H7 (cell line): ENCODE measurements around the gene MAK. TPM values are rescaled to one million over a fixed set of nuclear protein-coding genes. Genes with fewer than 3 reads are reported as not detected.
"Not testable (repeated sequence)": the region's sequence is repeated elsewhere in the genome, so short reads cannot be mapped to it uniquely, and the experiment has no call there.

ENCODE experiments used
- DNase-seq: peaks from one replicate; pipeline ENCODE4 v3.0.0; 2012
- H3K27me3 ChIP-seq: 2 replicates; pipeline ENCODE4 v1.6.0; 2011; ENCODE audit warnings: mild to moderate bottlenecking, low read length; ENCODE audit not compliant: control insufficient read depth, insufficient read depth
- H3K36me3 ChIP-seq: replicated peaks from 2 replicates; pipeline ENCODE4 v1.5.1; 2011; ENCODE audit warnings: low read length; ENCODE audit not compliant: control insufficient read depth, insufficient read depth
- H3K4me3 ChIP-seq: 2 replicates; pipeline ENCODE4 v1.5.1; 2011; ENCODE audit warnings: low read depth, mild to moderate bottlenecking, control low read depth, low read length, moderate library complexity; ENCODE audit not compliant: insufficient read depth
- total RNA-seq: library from RNA; depleted of rRNA; stranded (reverse); fragments of >200 nt; shearing (Covaris generic); gene quantifications from 2 replicates; pipeline ENCODE4 v1.2.3, GENCODE V29; 2014; rRNA removed

The MAK gene, protein sequence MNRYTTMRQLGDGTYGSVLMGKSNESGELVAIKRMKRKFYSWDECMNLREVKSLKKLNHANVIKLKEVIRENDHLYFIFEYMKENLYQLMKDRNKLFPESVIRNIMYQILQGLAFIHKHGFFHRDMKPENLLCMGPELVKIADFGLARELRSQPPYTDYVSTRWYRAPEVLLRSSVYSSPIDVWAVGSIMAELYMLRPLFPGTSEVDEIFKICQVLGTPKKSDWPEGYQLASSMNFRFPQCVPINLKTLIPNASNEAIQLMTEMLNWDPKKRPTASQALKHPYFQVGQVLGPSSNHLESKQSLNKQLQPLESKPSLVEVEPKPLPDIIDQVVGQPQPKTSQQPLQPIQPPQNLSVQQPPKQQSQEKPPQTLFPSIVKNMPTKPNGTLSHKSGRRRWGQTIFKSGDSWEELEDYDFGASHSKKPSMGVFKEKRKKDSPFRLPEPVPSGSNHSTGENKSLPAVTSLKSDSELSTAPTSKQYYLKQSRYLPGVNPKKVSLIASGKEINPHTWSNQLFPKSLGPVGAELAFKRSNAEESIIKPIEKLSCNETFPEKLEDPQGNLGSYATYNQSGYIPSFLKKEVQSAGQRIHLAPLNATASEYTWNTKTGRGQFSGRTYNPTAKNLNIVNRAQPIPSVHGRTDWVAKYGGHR
- total RNA-seq: 0.07 TPM in 1 of 2 replicates, not detected in the other

DNA sequence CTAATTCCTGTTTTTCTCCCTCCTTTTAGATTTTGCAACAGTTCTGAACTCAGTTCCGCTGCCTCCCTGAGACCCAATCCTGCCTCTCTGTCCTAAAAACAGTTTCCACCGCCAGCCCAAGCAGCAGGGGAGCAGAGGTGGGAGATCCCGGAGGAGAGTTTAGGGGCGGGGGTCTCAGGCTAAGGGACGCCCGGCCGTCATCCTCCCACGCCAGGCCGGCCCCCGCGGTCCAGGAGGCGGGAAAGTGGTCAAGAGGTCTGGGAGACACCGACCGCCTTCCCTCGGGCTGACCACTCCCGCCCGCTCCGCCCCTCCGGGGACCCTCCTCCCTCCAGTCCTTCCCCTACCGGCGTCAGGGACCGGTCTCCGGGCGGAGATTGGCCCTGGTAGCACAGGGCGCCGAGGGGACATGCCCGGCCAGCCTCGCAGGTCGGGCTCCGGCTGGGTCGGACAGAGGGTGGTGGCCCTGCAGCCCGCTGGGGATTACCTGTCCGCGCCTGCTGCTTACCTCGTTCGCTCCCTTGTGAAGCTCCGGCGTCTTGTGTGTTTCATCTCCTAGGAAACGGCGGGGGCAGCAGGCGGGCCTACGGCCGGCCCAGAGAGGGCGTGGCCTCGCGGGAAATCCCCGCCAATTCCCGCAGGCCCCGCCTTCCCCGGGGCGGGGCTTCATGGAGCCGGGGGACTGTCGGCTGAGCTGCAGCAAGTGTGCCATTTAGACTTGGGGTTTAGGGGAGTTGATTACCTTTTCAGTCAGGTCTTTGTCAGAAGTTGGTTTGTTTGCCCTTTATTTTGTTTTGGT is at the start of gene MAK:
Gene MAK, minus strand, starts transcription at position 545 of the 799 bp plus-strand sequence. CDS start 7,891 bp downstream, outside the sequence.
- Histone ChIP-seq H3K4me3 (peak within 1 kb of the TSS; percentile 63), H3K36me3 (no peaks in the 10 kb centered on the region), H3K27me3 (peaks cover 29% of the 10 kb centered on the region)
- DNase-seq: peak; percentile 99

DNA sequence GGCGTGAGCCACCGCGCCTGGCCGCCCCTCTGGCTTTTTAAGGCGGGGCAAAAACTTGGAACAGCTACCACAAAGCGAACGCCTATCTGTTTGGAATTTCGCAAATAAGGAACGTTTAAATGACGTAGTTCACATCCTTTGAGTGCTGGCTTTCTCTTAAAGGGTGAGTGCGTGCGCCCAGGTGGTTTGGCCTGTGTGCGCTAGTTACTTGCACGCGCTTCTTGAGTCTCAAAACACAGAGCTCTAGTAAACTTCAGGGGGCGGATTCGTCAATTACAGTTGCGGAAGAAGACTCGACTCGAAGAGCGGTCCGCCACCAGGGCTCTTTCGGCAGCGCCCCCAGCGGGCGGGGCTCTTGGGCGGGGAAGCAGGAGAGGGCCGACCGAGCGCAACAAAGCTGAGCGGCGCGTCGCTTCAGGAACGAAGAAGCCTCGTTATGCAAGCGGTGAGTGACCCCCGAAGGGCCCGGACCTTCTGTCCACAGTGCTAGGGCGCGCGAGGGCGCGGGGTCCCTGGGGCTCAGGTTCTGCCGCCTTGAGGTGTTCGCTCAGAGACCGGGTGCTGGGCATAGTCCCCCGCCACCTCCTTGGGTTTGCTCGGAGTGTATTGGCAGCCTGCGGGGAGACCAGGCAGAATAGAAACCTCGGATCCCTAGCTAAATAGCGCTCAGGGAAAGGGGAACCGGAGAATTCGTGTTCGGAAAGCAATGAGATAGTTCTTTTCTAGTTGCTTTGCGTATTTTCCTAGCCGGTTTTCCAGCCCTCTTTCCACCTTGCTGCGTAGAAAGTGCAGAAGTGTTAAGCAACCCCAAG is 48.6 kb upstream of the MAK start, which contains the start of gene SYCP2L:
Gene SYCP2L, plus strand, starts transcription at position 362 of the 812 bp plus-strand sequence. Its CDS starts 75 bp downstream, at position 437.
- peaks cover 49% of the 10 kb centered on the region for H3K27me3 ChIP-seq
- peak; percentile 84 for DNase-seq
- no peaks in the 10 kb centered on the region for H3K36me3 ChIP-seq
- H3K4me3 ChIP-seq: peak within 1 kb of the TSS; percentile 76

DNA sequence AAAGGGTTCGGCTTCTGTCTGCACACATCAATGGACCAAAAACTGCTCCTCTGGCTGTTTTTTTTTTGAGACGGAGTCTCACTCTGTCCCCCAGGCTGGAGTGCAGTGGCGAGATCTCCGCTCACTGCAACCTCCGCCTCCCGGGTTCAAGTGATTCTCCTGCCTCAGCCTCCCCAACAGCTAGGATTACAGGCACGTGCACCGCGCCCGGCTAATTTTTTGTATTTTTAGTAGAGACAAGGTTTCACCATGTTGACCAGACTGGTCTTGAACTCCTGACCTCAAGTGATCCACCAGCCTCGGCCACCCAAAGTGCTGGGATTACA is 48.0 kb upstream of the MAK start:
- not testable (repeated sequence) for H3K36me3 ChIP-seq, DNase-seq
- H3K4me3 ChIP-seq: peak overlapping the region; percentile 76
- peaks cover 55% of the 10 kb centered on the region for H3K27me3 ChIP-seq

DNA sequence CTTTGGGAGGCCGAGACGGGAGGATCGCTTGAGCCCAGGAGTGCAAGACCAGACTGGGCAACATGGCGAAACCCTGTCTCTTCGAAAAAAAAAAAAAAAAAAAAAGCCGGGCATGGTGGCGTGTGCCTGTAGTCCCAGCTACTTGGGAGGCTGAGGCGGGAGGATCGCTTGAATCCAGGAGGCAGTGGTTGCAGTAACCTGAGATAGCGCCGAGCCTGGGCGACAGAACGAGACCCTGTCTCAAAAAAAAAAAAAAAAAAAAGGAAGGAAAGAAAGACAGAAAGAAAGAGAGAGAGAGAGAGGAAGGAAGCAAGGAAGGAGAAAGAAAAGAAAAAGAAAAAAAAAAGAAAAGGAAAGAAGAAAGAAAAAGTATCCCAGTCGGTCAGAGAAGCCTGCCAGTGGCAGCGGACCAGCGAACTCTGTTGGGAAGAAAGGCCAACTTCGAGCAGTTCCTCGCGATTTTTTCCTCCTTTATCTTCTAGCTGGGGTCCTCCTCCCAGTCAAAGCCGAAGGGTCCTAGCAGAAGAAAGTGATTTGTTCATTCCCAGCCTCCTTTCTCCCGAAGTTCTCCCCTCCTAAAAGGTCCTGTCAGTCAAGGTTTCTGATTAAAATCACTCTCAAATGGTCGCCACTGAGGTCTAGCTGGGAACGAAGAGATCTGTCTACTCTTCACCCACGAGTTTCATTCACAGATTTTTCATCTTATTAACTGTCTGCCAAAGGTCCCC is 46.1 kb upstream of the MAK start:
- Histone ChIP-seq H3K36me3 (no peaks in the 10 kb centered on the region), H3K4me3 (peak overlapping the region; percentile 30; the same call in 1 of the 2 replicates), H3K27me3 (peaks cover 71% of the 10 kb centered on the region)
- peak; percentile 50 for DNase-seq

DNA sequence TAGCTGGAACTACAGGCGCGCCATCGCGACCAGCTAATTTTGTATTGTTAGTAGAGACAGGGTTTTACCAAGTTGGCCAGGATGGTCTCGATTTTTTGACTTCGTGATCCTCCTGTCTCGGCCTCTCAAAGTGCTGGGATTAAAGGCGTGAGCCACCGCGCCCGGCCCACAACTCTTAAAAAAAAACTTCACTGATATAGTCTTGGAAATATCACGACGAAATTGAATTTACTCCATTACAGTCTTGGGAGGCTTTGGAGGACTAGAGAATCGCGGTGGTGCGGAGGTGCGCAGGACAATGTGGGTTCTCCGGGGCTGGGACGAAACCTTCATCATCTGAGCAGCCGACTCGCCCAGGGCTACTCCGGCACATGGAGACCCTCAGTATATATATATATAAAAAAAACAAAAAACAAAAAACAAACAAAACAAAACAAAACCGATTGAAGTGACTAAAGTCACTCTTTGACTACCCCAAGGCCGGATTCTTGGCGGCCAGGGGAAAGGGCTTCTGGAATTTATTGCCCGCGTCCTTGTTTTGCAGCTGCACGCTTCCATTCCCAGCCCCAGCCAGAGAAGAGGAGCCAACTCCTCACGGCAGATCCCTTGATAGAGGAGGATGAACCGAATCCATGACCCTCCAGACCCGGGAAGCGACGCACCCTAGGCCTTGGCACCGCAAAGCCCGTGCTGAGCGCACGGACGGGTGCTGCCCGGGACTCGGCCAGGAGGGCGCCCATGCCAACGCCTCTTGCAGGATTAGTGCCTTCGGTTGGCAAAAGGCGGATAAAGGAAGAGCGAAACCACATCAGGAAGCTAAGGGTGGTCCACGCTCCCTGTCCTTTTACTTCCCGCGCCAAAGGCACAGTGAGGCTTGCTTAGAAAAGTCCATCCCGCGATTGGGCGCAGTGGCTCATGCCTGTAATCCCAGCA is 45.2 kb upstream of the MAK start:
- H3K36me3 ChIP-seq: no peaks in the 10 kb centered on the region
- DNase-seq: peak; percentile 43
- H3K4me3 ChIP-seq: peak overlapping the region; percentile 35; the same call in 1 of the 2 replicates
- peaks cover 74% of the 10 kb centered on the region for H3K27me3 ChIP-seq

DNA sequence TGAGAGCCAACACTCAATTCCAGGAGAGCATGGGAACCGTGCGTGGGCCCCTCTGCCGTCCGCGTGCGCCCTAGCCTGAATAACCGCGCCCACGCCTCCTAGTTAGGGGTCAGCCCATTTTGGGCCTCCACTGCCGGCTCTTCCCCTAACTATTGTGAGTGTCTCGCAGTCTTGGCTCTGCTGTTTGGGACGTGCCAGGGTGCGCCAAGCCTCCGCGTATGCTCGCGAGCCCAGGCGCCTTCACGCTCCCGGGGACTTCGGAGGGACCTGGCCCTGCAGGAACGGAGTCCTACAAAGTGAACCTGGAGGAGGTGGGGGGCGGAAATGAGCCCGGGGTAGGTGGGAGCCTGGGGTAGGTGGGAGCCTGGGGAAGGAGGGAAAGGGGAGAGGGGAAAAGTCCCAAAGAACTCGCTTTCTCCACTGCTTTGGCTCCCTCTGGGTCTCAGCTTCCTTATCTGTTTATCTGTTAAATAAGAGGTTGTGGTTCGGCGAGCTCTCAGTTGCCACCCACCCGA is 44.4 kb upstream of the MAK start:
- Histone ChIP-seq H3K4me3 (peak overlapping the region; percentile 35), H3K36me3 (no peaks in the 10 kb centered on the region), H3K27me3 (peaks cover 70% of the 10 kb centered on the region)
- peak; percentile 75 for DNase-seq

DNA sequence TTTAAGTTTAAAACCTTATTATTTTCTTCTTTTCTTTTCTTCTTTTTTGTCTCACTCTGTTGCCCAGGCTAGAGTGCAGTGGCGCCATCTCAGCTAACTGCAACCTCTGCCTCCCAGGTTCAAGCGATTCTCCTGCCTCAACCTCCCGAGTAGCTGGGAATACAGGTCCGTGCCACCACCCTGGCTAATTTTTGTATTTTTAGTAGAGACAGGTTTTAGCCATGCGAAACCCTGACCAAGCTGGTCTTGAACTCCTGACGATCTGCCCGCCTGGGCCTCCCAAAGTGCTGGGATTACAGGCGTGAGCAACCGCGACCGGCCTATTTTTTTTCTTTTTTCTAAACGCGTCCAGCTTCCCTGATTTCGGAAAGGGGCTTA is 43.9 kb upstream of the MAK start:
- peaks cover 67% of the 10 kb centered on the region for H3K27me3 ChIP-seq
- peak overlapping the region; percentile 35; the same call in 1 of the 2 replicates for H3K4me3 ChIP-seq
- not testable (repeated sequence) for H3K36me3 ChIP-seq, DNase-seq

DNA sequence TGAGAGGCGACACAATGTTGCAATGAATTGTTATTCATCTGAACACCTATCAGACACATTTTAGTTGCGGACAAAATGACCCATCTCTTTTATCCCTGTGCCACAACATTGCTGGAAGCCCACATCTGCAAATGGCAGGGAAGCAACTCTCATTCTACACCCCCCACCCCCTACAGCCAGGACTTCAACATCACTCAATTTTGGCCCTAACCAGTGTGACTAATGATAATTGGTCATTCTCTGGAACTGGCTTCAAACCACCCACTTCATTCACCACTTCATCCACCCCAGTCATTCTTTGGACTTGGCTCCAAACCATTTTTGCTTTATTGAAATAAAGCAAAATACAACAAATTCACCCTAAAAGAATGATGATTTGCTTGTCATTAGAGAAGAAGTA is 42.0 kb upstream of the MAK start:
- H3K36me3 ChIP-seq: no peaks in the 10 kb centered on the region
- no peak overlapping the region for H3K4me3 ChIP-seq
- no peak for DNase-seq
- peaks cover 59% of the 10 kb centered on the region for H3K27me3 ChIP-seq

DNA sequence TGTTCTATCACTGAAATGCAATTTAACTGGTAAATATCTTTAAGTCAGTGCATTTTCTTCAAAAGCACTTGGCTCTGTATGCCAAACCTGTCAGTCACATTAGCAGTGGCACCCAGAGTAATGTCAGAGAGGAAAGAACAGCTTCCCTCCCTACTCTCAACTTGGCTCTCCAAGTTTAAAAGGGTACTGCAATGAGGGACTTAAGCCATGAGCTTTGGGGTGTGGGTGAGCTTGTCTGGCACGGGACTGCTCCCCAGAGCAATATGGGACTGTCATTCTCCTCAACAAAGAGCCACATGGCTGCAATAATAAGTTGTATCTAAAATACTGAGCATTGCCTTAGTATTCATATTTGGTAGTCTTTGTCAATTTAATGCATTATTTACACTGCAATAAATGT is 39.5 kb upstream of the MAK start:
- no peak for DNase-seq
- H3K4me3 ChIP-seq: no peak overlapping the region
- no peaks in the 10 kb centered on the region for H3K36me3 ChIP-seq
- peaks cover 35% of the 10 kb centered on the region for H3K27me3 ChIP-seq

DNA sequence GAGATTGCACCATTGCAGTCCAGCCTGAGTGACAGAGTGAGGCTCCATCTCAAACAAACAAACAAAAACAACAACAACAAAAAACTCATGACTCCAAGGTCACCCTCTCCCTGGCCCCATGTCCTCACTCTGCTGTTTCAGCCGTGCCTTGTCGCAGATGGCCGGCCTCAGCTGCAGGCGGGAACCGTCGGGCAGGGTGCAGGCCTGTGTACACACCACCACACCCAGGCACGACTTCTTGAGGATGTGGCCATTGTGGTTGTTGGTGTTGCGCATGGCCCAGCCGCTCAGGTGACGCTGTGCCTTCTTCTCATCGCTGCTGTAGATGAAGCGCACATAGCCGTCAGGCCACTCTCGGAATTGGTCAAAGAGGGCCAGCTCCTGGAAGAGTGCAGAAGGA is 38.7 kb upstream of the MAK start:
- no peak for DNase-seq
- no peaks in the 10 kb centered on the region for H3K36me3 ChIP-seq
- peaks cover 26% of the 10 kb centered on the region for H3K27me3 ChIP-seq
- no peak overlapping the region for H3K4me3 ChIP-seq

DNA sequence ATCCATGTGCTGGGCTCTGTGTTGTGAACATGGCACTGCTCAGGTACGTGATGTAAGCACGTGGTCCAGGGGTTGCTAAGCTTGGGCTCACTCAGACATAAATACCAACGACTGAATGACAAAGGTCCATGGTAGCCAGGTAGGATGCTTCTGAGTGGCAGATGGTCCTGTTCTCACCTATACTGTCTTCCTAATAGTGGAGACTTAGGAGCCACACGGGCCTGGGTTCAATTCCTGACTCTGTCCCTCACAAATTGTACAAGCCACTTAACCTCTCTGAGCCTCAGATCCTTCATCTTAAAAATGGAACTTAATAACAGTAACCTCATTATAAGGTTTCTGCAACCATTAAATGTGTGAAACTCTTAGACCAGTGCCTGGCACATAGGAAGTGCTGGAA is 36.7 kb upstream of the MAK start:
- Histone ChIP-seq H3K27me3 (peaks cover 6% of the 10 kb centered on the region), H3K36me3 (no peaks in the 10 kb centered on the region), H3K4me3 (no peak overlapping the region)
- DNase-seq: no peak

DNA sequence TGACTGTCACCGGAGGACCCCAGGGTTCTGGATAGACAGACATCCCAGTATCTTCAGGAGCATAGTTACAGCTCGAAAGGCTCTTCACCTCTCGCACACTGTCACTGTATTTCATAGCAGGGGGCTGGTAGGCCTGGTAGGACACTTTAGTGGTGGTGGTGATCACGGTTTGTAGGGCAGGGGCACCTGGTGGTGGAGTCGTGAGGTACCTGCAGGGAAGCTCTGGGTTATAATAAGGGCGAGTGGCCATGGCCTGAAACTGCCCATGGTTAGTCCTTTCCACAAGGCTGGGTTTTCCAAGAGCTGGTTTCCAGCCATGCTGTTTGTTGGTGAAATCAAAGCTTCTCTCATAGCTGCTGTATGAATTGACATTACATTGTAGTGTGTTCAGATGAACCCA is 35.9 kb upstream of the MAK start:
- peak; percentile 22 for DNase-seq
- Histone ChIP-seq H3K36me3 (no peaks in the 10 kb centered on the region), H3K4me3 (no peak overlapping the region), H3K27me3 (peaks cover 1% of the 10 kb centered on the region; the same call in 1 of the 2 replicates)
